Suprapubic skin (tissue), 4 donors: Measurements from ENCODE around the gene ADCYAP1.

Source experiments
- CTCF ChIP-seq, 2 donors: fragments of 200-600 bp in 1 of 2; fragments of 450-650 bp in 1 of 2; sonication (generic) in 1 of 2; IDR thresholded peaks; one replicate each; pipeline ENCODE4 v1.5.1; 2016 to 2019; ENCODE audit warnings: antibody characterized with exemption in 2 of 2, mild to moderate bottlenecking in 1 of 2, moderate library complexity in 1 of 2
- EP300 ChIP-seq: sonication (generic); formaldehyde crosslinking; IDR thresholded peaks from one replicate; pipeline ENCODE4 v1.6.1; 2017; ENCODE audit warnings: antibody characterized with exemption
- POLR2A ChIP-seq, 2 donors: fragments of 450-650 bp; IDR thresholded peaks; one replicate each; pipeline ENCODE4 v1.6.1; 2017; ENCODE audit warnings: antibody characterized with exemption in 2 of 2, mild to moderate bottlenecking in 2 of 2, moderate library complexity in 2 of 2
- POLR2AphosphoS5 ChIP-seq, 3 donors: sonication (generic); formaldehyde crosslinking; IDR thresholded peaks; one replicate each; pipeline ENCODE4 v1.6.1; 2017; ENCODE audit warnings: antibody characterized with exemption in 3 of 3

- TF ChIP-seq CTCF (IDR thresholded peaks at IDR 0.05) (no peak), POLR2A (IDR thresholded peaks at IDR 0.05) (no peak), EP300 (no peak), POLR2AphosphoS5 (IDR thresholded peaks at IDR 0.05) (no peak)
These were observed 45.3 kb downstream of the ADCYAP1 start for GRCh38 chr18:949724-950631.
